Dedifferentiated amniotic fluid mesenchymal stem cell (primary cell): ENCODE results near the gene MRC2.
A peak's percentile ranks its signal among the peaks of the same experiment; 100 is the strongest.

ENCODE experiments used
- DNase-seq: peaks from one replicate; pipeline ENCODE4 v3.0.0-alpha.2; 2016; ENCODE audit errors: extremely low spot score

Gene MRC2

GRCh38 chr17:62722625-62723024, 95.2 kb downstream of the MRC2 start:
- DNase-seq = no peak

- DNase-seq = no peak
These were observed 96.4 kb downstream of the MRC2 start for GRCh38 chr17:62723842-62724241.

- DNase-seq = no peak
These were observed 97.1 kb downstream of the MRC2 start for GRCh38 chr17:62724398-62725146.

GRCh38 chr17:62725791-62726249, 98.3 kb downstream of the MRC2 start:
- DNase-seq = no peak

- no peak for DNase-seq
These were observed 100.6 kb downstream of the MRC2 start for GRCh38 chr17:62727916-62728672.

- no peak for DNase-seq
These were observed 104.7 kb downstream of the MRC2 start for GRCh38 chr17:62732125-62732524.

GRCh38 chr17:62735044-62735651, 107.7 kb downstream of the MRC2 start:
- DNase-seq = no peak

GRCh38 chr17:62737513-62737912, 110.0 kb downstream of the MRC2 start:
- no peak for DNase-seq

GRCh38 chr17:62738281-62738680, 110.8 kb downstream of the MRC2 start:
- DNase-seq = no peak

- peak; percentile 28 for DNase-seq
These were observed 112.3 kb downstream of the MRC2 start for GRCh38 chr17:62739645-62740388.

- DNase-seq = no peak
These were observed 113.8 kb downstream of the MRC2 start for GRCh38 chr17:62741290-62741689.
